ENCODE measurements around the gene TRAPPC14. TPM values are rescaled to one million over a fixed set of nuclear protein-coding genes. Genes with fewer than 3 reads are reported as not detected.

Gene TRAPPC14
- total and polyA plus RNA-seq, 9 of the 15 experiments (the other 6 are each of a cell fraction or from before 2014, with no cell fraction given) = 0.42 to 45.9 (median 18.2) TPM

- TF ChIP-seq ZBTB33 (CRISPR knock-in tag; IDR thresholded peaks at IDR 0.05) (peak; percentile 32; the same call in 1 of the 2 replicates), ID3 (CRISPR knock-in tag; IDR thresholded peaks at IDR 0.05) (no peak), ID3 (tag; IDR thresholded peaks at IDR 0.05) (no peak), ATF3 (IDR thresholded peaks at IDR 0.05) (peak; percentile 90), ATF3 (CRISPR knock-in tag; conservative IDR thresholded peaks at IDR 0.05) (peak; percentile 62; the same call in 1 of the 2 replicates), HDAC1 (IDR thresholded peaks at IDR 0.05) (peak in 1 of 2 experiments; percentile 61; a peak in 1 of 4 replicates), VEZF1 (CRISPR knock-in tag; IDR thresholded peaks at IDR 0.05) (peak; percentile 17; the same call in 1 of the 2 replicates), MAZ (CRISPR knock-in tag; conservative IDR thresholded peaks at IDR 0.05 in 1 of 2, IDR thresholded peaks at IDR 0.05 in 1 of 2) (peak; percentile 38 to 67; a peak in 2 of 4 replicates), TRIM24 (IDR thresholded peaks at IDR 0.05) (peak in 1 of 2 experiments; percentile 28; a peak in 1 of 4 replicates), DPF2 (IDR thresholded peaks at IDR 0.05) (peak; percentile 56), STAT6 (CRISPR knock-in tag; IDR thresholded peaks at IDR 0.05) (peak; percentile 80; the same call in 1 of the 2 replicates), PREB (CRISPR knock-in tag; IDR thresholded peaks at IDR 0.05) (no peak), BHLHE40 (IDR thresholded peaks at IDR 0.05; ENCODE audit: low read length) (peak; percentile 33; the same call in 1 of the 2 replicates), ATF7 (IDR thresholded peaks at IDR 0.05) (0 out of 2 replicates have a peak, but pooled peaks have one; percentile 17), SMAD2 (IDR thresholded peaks at IDR 0.05; ENCODE audit: low read depth, low read length) (no peak), TAF15 (IDR thresholded peaks at IDR 0.05; ENCODE audit: low read depth, low read length) (no peak), NBN (IDR thresholded peaks at IDR 0.05; ENCODE audit: low read depth) (peak; percentile 74), NFRKB (IDR thresholded peaks at IDR 0.05; ENCODE audit: low read depth) (0 out of 2 replicates have a peak, but pooled peaks have one; percentile 56), TAL1 (IDR thresholded peaks at IDR 0.05) (0 out of 2 replicates have a peak, but pooled peaks have one; percentile 16)
Measured at GRCh38 chr7:100130608-100131453, 27.7 kb downstream of the TRAPPC14 start (continued).
